ENCODE data around the gene ZNF354B.

GRCh38 chr5:178820001-178820400, 39.8 kb upstream of the ZNF354B start:
- TF ChIP-seq POLR2A (IDR thresholded peaks at IDR 0.05), result no peak
- TF ChIP-seq, protein P1, sequence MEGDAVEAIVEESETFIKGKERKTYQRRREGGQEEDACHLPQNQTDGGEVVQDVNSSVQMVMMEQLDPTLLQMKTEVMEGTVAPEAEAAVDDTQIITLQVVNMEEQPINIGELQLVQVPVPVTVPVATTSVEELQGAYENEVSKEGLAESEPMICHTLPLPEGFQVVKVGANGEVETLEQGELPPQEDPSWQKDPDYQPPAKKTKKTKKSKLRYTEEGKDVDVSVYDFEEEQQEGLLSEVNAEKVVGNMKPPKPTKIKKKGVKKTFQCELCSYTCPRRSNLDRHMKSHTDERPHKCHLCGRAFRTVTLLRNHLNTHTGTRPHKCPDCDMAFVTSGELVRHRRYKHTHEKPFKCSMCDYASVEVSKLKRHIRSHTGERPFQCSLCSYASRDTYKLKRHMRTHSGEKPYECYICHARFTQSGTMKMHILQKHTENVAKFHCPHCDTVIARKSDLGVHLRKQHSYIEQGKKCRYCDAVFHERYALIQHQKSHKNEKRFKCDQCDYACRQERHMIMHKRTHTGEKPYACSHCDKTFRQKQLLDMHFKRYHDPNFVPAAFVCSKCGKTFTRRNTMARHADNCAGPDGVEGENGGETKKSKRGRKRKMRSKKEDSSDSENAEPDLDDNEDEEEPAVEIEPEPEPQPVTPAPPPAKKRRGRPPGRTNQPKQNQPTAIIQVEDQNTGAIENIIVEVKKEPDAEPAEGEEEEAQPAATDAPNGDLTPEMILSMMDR (IDR thresholded peaks at IDR 0.05), result no peak

Measured in gastroesophageal sphincter (tissue), 3 donors.